Activated B cell treated with CpG ODN at 0.5 μM for 24 hours (primary cell): ENCODE data around the gene NDUFB7. TPM values are rescaled to one million over a fixed set of nuclear protein-coding genes. Genes with fewer than 3 reads are reported as not detected.

Source experiments
- ATAC-seq: fragments of 200-7000 bp; cut with Tn5 transposase; one replicate; pipeline ENCODE4 v1.10.0; 2021; ENCODE audit warnings: low read depth, mild to moderate bottlenecking, moderate library complexity
- CTCF ChIA-PET: fragments of 350-600 bp; sonication (Branson Sonifier 250); formaldehyde crosslinking; loops from one replicate; lab custom pipeline; 2021; ENCODE audit warnings: antibody characterized with exemption; lab: Charles Lee
- POLR2A ChIA-PET: fragments of 350-600 bp; sonication (Branson Sonifier 250); formaldehyde crosslinking; loops from one replicate; lab custom pipeline; 2021; ENCODE audit warnings: antibody characterized with exemption; lab: Charles Lee
- DNase-seq: peaks from one replicate; pipeline ENCODE4 v3.0.0; 2022
- H3K27ac Mint-ChIP-seq: one replicate; pipeline ENCODE4 v1.8.0; 2020; ENCODE audit warnings: mixed read lengths
- H3K27me3 Mint-ChIP-seq: one replicate; pipeline ENCODE4 v1.8.0; 2021; ENCODE audit warnings: mixed read lengths
- H3K36me3 Mint-ChIP-seq: one replicate; pipeline ENCODE4 v1.8.0; 2021; ENCODE audit warnings: low read depth, mixed read lengths
- H3K4me1 Mint-ChIP-seq: one replicate; pipeline ENCODE4 v1.8.0; 2021; ENCODE audit warnings: mixed read lengths
- H3K4me3 Mint-ChIP-seq: one replicate; pipeline ENCODE4 v1.8.0; 2020; ENCODE audit warnings: mild to moderate bottlenecking, mixed read lengths
- H3K9me3 Mint-ChIP-seq: one replicate; pipeline ENCODE4 v1.8.0; 2020; ENCODE audit warnings: mixed read lengths
- CTCF ChIP-seq: fragments of 200-600 bp; IDR thresholded peaks from one replicate; pipeline ENCODE4 v1.8.0; 2022; ENCODE audit warnings: antibody characterized with exemption, mild to moderate bottlenecking
- intact Hi-C: fragments of 100-400 bp; cut with micrococcal nuclease; formaldehyde crosslinking; loops from one replicate; pipeline ENCODE4 v1.15.1; 2024
- total RNA-seq: library from RNA; stranded (reverse); gene quantifications from 2 replicates; pipeline ENCODE4 v1.2.3, GENCODE V29; 2022

NDUFB7 gene
- total RNA-seq, 1 donor from 2014 or later = 108 TPM

- peaks cover 24% of the 10 kb centered on the region for H3K4me1 Mint-ChIP-seq
- ATAC-seq (no peak), DNase-seq (no peak)
- no peak overlapping the region for H3K27ac Mint-ChIP-seq
- H3K27me3 Mint-ChIP-seq = no peaks in the 10 kb centered on the region
- intact Hi-C loops = no loop called here
- peaks cover 2% of the 10 kb centered on the region for H3K36me3 Mint-ChIP-seq
- H3K9me3 Mint-ChIP-seq = no peaks in the 10 kb centered on the region
- CTCF ChIA-PET = no interaction called here
- no peak for TF ChIP-seq CTCF
- POLR2A ChIA-PET = no interaction called here
- no peak overlapping the region for H3K4me3 Mint-ChIP-seq
Measured at GRCh38 chr19:14558370-14559066, 13.3 kb downstream of the NDUFB7 start.

GRCh38 chr19:14556662-14557188 is 15.1 kb downstream of the NDUFB7 start:
- DNase-seq (peak; percentile 67), ATAC-seq (peak; percentile 92)
- POLR2A ChIA-PET = interaction anchor here (0.7 to 1.4 kb wide), 3 partner anchors 27 to 133 kb away, joined by 4 to 9 read pairs (median 4); partner anchors contain the start of genes DNAJB1 and ZNF333
- intact Hi-C loops = loop anchor here (1.0 kb wide), 1 partner anchor 332 kb away; no protein-coding TSS in a partner anchor
- no peaks in the 10 kb centered on the region for H3K9me3 Mint-ChIP-seq
- CTCF ChIA-PET = interaction anchor here (0.6 to 2.3 kb wide), 13 partner anchors 13 to 141 kb away, joined by 3 to 17 read pairs (median 4); partner anchors contain the start of genes DNAJB1 and NDUFB7
- peak overlapping the region; percentile 35 for H3K4me3 Mint-ChIP-seq
- H3K27ac Mint-ChIP-seq = no peak overlapping the region
- TF ChIP-seq CTCF = peak; percentile 66
- H3K36me3 Mint-ChIP-seq = peaks cover 4% of the 10 kb centered on the region
- no peaks in the 10 kb centered on the region for H3K27me3 Mint-ChIP-seq
- peaks cover 28% of the 10 kb centered on the region for H3K4me1 Mint-ChIP-seq

GRCh38 chr19:14555918-14556661 is 15.8 kb downstream of the NDUFB7 start:
- POLR2A ChIA-PET = interaction anchor here (0.7 to 1.4 kb wide), 2 partner anchors 26 to 38 kb away, joined by 4 to 9 read pairs; partner anchors contain the start of gene DNAJB1
- Mint-ChIP-seq H3K27me3 (no peaks in the 10 kb centered on the region), H3K36me3 (peaks cover 4% of the 10 kb centered on the region), H3K4me1 (peaks cover 32% of the 10 kb centered on the region), H3K9me3 (no peaks in the 10 kb centered on the region), H3K4me3 (no peak overlapping the region), H3K27ac (no peak overlapping the region)
- intact Hi-C loops = loop anchor here (1.0 kb wide), 1 partner anchor 332 kb away; no protein-coding TSS in a partner anchor
- ATAC-seq (no peak), DNase-seq (no peak)
- no peak for TF ChIP-seq CTCF
- CTCF ChIA-PET = interaction anchor here (0.7 to 2.3 kb wide), 9 partner anchors 12 to 129 kb away, joined by 3 to 17 read pairs (median 4); partner anchors contain the start of gene DNAJB1

GRCh38 chr19:14554382-14554812 is 17.5 kb downstream of the NDUFB7 start:
- no peak overlapping the region for H3K27ac Mint-ChIP-seq
- CTCF ChIA-PET = interaction anchor here (1.4 kb wide), 1 partner anchor 133 kb away, joined by 5 read pairs; no protein-coding TSS in a partner anchor
- no peak overlapping the region for H3K4me3 Mint-ChIP-seq
- no peak for DNase-seq
- no peak for TF ChIP-seq CTCF
- peaks cover 8% of the 10 kb centered on the region for H3K36me3 Mint-ChIP-seq
- H3K9me3 Mint-ChIP-seq = no peaks in the 10 kb centered on the region
- ATAC-seq = no peak
- POLR2A ChIA-PET = no interaction called here
- no peaks in the 10 kb centered on the region for H3K27me3 Mint-ChIP-seq
- intact Hi-C loops = no loop called here
- peaks cover 41% of the 10 kb centered on the region for H3K4me1 Mint-ChIP-seq
